ENCODE results near the gene C4orf36.

C4orf36 gene

DNA sequence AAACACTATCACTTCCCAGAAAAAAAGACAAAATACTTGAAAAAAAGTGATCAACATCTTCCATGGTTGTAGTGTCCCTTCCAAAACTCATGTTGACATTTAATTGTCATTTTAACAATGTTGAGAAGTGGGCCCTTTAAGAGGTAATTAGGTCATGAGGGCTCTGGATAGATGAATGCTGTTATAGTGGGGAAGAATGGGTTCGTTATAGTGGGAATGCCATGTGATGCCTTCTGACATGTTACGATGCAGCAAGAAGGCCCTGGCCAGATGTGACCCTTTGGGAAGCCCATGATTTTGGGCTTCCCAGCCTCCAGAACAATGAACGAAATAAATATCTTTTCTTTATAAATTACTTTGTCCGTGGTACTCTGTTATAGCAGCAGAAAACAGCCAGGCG is 39.0 kb downstream of the C4orf36 start:
- DNase-seq, result no peak

DNA sequence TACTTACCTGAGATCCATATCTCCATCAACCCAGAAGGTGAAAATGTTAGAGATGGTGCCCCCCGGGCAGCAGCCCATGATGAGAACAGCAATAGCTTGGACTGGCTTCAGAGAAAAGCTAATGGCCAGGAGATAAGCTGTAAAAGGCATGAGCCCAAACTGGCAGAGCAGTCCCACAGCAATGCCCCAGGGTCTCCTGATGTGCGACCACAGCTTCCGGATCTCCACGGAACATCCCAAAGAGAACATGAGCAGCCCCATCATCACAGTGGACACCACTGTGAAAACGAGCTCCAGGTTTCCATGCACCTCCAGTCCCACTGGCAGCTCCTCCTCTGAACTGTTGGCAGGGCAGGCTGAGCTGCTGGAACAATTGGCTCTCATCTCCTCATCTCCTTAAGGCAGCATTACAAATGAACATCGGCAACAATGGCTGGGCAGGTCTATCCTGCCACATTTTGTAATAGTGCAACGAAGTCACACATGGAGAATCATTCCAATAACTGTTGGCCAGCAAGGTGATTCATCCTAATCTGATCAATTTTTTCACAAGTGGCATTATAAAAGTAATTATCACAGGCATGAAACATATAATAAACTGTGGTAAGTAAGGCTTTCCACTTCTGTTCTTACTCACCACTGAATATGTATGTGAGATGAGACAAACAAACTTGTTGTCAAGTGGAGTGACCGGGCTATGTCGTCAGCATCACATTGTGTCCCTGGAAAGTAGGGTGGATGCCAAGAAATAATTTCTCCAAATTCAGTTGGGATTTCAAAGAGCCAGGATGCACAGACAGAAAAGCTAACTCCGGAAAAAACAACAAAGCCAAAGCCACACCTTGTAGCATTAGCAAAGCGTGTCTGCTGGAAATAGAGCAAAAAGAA is 43.2 kb downstream of the C4orf36 start, which contains the start of gene SLC10A6:
SLC10A6 (minus strand) TSS at position 653 of the 888 bp plus-strand sequence; CDS start at position 384, 269 bp downstream.
- no peak for DNase-seq

DNA sequence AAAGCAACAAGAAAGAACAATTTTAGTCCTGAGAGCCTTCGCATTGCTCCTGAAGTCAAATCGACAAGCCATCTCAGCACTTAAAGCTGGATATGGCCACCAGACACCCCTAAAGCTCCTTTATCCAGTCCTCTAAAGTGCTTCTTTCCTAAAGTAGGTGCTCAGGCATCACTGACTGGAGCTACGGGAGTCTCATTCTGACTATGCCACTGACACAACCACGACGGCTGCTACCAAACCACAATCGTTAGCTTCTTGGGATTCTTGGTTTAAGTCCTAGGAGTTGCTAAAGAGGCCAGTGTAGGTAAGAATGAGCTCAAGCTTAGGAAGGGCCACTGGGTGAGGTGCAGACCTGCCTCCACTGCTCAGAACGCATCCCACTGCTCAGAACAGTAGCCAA is 44.1 kb downstream of the C4orf36 start:
- DNase-seq, result no peak

DNA sequence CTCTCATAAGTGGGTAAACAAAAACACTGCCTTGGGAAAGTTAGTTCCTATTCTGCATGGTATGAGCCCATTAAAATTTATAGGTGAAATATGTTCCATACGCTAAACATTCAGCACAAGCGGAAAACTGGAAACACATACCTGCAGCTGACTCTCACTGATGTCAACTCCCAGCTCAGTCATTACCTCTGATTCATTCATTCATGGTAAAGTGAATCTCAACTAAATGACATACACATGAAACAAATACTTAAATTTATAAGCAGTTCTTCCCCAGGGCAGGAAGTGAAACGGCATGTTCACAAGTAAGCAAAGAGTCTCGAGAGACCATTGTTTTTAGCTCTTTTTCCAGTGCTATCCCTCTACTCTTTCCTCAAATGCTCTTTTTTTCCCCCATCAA is 44.7 kb downstream of the C4orf36 start:
- DNase-seq, result no peak

DNA sequence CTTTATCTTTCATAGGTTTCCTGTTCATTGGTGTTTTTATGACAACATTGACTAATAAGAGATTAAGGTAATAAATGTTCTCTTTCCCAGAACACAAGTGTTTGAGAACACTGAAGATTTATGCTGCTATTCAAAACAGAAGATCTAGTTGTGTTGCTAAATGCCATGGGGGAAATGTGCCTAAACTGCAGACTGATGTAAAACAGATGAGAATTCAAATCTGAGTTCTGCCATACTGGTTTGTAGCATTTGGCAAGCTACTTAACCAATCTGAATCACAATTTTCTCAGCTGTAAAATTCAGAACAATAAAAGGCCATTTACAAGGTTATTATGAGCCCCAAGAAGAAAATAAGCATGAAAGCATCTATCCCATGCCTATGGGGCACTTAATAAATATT is 45.3 kb downstream of the C4orf36 start:
- no peak for DNase-seq

DNA sequence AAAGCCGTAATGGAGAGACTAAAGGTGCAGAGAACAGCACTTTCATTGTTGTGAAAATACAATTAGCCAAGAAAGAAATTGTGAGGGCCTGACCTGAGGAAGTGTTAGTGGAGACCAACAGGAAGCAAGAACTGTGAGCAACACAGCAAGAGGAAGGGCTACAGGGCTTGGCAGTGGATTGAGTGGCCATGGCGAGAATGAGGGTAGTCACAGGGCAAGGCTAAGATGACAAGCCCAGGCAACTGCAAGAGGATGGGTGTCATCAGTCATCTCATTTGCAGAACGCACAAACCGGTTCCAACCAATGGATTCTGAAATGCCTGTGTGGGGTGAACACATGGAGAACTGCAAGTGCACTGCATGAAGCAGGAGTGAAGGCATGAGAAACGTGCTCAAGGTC is 46.6 kb downstream of the C4orf36 start:
- no peak for DNase-seq

DNA sequence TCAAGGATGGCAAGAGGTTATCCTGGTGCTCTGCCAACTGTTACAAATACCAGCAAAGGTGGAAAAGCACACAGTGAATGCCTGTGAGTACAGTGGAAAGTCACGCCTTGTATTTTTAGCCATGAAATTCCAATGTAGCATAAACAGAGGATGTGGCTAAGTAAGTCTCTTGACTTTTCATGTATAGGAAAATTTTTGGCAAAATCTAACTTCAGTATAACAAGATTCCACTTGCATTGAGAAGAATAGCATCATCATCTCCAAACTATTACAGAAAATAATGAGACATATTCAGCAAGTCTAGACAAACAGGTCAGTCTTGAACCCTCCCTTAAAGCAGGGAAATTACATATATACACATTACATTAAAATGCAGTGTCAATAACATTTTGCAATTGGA is 50.9 kb downstream of the C4orf36 start:
- DNase-seq, result no peak

DNA sequence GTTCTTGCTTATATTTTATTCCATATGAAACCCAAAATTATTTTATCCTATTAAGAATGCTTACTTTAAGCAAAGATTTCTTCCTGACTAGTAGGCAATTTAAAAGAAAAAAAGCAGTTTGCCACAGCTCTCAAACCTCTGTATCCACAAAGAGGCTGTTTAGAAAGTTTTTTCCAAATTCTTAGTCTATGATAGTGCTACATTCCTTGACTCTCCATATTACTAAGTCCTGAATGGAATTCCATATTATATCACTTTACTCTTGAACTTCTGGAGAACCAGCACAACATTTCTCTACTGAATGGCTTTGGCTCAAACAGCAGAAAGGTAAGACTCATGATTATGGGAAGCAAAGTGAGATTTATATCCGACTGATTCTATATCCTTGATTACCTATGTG is 51.4 kb downstream of the C4orf36 start:
- no peak for DNase-seq

DNA sequence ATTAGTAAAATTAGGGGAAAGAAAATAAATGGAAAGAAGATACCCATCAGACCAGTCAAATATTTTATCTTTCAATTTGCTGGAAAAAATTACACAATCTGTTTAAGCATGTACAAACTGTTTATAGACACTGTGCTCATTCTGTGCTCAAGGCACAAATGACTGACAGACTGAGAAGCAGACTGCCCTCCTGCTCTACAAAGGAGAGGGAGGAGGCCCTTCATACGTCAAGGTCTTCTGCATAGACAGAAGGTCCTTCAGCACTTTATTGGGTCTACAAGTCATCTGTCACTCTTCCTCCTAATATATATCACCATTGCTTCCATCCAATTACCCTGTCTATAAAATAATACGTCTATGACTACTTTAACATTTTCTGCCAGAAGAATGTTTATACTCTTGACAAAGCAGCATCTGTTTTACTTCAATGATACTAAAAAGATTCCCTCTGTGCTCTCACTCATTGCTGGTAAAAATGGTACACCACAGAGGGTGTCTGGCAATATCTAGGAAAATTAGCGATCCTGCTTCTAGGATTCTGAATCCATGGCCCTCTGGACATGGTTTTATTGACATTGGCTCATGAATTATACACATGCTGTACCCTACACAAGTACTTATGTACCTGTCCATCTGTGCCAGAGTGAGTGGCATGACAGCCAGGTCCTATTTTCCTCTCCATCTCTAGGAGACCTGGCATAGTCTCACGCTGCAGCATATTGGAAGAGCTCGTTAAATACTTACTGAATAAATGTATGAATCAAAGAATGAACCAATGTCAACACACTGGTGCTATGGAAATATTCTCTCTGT is 54.3 kb downstream of the C4orf36 start:
- no peak for DNase-seq

DNA sequence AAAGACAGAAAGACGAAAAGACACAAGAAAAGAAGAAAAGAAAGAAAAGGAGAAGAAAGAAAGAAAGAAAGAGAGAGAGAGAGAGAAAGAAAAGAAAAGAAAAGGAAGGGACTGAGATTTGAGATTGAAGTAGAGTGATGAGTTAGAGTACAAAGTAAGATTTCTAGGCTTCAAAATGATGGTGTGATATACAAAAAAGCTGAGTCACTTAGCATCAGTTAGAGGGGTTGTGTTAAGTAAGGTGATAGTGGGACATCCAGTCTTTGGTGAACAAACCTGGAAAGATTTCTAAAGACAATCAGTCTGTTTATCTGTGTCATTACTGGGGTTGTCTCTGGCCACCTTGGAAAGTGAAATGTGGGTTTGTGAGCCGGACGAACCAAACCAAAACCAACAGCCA is 56.5 kb downstream of the C4orf36 start:
- no peak for DNase-seq

DNA sequence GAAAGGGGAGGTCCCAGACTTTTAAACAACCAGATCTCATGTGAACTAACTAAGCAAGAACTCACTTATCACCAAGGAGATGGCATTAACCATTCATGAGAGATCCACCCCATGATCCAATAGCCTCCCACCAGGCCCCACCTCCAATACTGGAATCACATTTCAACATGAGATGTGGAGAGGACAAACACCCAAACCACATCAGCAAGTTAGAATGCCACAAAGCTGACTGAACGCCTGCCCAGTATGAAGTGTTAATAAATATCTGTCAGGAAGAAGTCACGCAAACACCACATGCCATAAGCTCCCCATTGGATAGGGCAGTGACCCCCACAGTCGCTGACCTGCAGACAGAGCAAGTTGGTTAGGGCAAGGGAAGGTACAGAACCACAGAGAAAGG is 57.3 kb downstream of the C4orf36 start:
- no peak for DNase-seq

DNA sequence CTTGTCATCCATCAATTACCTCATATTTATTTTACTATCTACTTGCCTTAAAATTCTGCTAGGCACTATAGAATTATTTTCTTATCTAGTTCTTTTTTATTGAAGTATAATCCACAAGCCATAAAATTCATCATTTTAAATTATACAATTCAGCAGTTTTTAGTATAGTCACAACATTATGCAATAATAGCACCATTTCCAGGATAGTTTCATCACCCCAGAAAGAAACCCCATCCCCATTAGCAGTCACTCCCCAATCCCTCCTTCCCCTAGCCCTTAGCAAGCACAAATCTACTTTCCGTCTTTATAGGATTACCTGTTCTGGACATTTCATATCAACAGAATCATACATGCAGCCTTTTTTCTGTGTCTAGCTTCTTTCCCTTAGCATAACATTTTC is 58.6 kb downstream of the C4orf36 start:
- DNase-seq, result no peak

DNA sequence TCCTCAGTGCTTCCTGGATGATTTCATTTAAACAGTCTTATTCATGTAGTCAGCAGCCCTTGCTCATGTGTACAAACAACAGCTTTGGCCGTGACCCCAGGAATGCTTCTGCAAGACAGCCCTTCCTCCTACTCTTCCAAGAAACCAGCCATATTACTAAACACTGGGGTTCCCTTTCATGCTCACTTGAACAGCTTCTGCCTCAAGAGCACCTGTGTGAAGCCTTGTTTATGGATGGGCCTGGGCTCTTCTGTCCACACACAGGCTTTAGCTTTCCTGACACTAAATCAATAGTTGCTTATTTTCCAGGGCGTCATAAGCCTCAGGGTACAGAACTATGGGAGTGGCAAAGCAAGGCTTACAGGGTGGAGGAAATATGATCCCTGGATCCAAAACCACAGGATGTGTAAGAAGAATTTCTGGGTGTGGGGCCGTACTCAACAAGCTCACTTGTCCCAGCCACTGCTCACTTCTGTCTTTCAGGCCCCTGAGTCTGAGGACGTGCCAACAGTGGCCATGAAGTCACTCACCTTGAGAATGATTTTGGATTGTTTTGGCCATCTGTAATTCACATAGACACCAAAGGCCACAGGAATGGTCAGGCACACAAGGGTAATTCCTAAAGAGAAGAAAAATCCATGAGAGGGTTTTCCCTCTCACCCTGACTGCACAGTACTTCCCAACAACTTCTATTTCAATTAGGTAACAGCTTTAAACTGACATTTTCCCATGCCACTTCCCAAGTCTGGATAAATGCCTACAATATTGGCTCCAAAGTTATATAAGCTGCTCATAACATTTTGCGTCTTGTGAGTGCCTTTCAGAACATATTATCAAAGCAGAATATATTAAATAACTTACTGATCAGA is 60.7 kb downstream of the C4orf36 start:
- DNase-seq, result peak; percentile 32
